Measurements from ENCODE around the gene HLTF.
"Not testable (repeated sequence)": the region's sequence is repeated elsewhere in the genome, so short reads cannot be mapped to it uniquely, and the experiment has no call there.

The HLTF gene

DNA sequence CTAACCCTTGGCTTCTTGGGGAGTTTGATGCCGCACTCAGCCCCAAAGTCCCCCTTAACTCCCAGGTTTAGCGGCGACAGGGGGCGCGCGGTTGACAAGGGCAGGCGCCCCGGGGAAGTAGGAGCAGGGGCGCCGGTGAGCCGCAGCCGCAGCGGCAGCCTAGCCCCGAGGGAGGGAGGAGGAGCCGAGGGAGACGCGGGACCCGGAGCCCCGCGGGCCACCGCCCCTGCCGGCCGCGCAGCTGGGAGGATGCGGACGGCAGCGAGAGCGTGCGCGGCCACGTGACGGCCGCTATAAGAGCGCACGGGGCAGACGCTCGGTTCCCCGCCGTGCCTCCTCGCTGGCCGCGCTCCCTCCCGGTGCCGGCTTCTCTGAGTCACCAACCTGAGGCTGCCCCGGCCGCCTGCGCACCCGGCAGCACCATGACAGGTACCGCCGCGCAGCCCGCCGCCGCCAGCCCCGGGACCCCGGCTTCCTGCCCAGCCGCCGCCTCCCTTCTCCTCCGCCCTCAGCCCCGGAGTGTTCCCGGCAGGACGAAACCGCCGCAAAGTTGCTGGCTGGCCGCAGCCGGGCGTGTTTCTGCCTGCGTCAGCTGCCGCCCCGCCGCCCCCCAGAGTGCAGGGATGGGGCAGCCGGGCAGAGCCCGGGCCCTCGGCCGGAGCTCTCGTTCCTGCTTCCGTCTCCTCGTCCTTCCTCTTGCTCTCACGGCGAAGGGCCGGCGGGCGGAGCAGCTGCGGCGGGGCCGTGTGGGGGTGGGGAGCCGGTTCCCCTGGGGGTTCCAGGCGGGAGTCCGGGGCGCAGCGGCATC lies 94.9 kb downstream of the HLTF start, which contains the start of gene GYG1:
Gene GYG1 (plus strand): TSS at position 322 of the 808 bp plus-strand sequence. CDS start 101 bp downstream, at position 423.
- DNase-seq (ENCODE audit: low read depth): peak; percentile 72

DNA sequence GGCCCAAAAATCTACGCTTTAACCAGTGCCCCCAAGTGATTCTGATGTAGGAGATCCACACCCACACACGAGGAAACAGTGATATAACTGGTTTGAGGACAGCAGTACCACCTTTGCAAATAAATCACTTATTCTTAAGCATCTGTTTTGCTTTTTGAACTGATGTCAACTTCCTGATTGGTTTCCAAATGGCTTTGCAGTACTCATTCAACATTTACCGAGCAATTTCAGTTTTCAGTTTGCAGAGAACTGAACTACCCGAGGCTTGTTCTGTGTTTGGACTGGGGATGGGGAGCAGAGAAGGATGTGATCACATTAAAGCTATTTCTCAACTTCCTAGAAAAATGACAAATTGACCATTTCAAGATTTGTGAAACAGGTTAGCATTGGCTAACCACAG lies 96.1 kb downstream of the HLTF start:
- no peak for DNase-seq (ENCODE audit: low read depth)

DNA sequence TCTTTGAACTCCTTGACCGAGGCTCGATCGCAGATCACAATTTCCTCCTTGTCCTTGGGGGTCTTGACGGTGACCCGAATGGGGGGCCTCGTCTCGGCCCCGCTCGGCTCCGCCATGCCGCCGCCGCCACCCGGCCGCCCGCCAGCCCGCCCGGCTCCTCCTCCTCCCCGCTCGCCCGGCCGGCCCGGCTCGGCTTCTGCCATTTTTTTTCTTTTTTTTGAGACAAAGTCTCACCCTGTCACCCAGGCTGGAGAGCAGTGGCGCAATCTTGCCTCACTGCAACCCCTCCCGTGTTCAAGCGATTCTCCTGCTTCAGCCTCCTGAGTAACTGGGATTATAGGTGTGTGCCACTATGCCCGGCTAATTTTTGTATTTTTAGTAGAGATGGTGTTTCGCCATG lies 98.8 kb downstream of the HLTF start:
- DNase-seq (ENCODE audit: low read depth): not testable (repeated sequence)

DNA sequence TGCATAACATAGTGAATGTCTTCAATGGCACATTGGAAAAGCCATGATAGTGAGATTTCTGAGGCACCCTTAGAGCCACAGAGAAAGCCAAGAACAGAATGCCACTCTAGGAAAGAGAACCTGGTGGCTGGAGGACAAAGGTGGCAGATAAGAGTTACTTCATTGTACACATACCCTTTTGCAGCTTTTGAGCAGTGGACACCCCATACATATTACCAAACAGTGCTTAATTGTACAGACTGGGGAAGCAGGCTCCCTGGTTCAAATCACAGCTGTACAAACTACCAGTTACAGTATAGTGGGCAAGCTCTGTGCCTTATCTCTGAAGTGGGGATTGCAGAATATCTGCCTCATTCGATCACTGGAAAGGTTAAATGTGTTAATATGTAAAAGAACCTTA lies 105.1 kb downstream of the HLTF start:
- DNase-seq (ENCODE audit: low read depth): no peak
